OCI-LY3 (cell line): Measurements from ENCODE around the gene SUMF1.

Experiments used
- EZH2phosphoT487 ChIP-seq: fragments of 200-600 bp; shearing (Covaris generic); IDR thresholded peaks from 2 replicates; pipeline ENCODE4 v1.6.1; 2018; ENCODE audit warnings: antibody characterized with exemption, mixed run types, low read depth
- TF ChIP-seq, protein P1 (sequence below): fragments of 200-600, 300-600 bp; sonication (generic); IDR thresholded peaks from 2 replicates; pipeline ENCODE4 v1.5.1; 2014; ENCODE audit warnings: antibody characterized with exemption, low read length, low read depth

DNA sequence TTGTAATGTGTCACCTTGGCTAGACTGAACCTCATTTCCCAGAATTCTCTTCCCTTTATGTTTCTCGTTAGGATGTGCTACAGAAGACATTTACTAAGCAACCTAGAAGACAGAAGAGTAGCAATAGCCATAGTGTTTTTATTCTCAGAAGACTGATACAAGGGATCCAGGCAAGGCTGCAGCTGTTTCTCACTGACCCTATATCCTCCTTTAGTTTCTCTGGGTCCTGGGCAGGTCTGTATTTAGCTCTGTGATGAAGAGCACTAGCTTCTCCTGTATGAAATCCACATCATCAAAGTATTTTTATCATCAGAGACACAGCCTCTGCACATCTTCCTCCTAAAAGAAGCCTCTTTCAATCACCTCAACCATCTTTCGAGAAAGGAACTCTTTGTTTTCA is 72.5 kb downstream of the SUMF1 start:
- TF ChIP-seq, protein P1, sequence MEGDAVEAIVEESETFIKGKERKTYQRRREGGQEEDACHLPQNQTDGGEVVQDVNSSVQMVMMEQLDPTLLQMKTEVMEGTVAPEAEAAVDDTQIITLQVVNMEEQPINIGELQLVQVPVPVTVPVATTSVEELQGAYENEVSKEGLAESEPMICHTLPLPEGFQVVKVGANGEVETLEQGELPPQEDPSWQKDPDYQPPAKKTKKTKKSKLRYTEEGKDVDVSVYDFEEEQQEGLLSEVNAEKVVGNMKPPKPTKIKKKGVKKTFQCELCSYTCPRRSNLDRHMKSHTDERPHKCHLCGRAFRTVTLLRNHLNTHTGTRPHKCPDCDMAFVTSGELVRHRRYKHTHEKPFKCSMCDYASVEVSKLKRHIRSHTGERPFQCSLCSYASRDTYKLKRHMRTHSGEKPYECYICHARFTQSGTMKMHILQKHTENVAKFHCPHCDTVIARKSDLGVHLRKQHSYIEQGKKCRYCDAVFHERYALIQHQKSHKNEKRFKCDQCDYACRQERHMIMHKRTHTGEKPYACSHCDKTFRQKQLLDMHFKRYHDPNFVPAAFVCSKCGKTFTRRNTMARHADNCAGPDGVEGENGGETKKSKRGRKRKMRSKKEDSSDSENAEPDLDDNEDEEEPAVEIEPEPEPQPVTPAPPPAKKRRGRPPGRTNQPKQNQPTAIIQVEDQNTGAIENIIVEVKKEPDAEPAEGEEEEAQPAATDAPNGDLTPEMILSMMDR: no peak
- TF ChIP-seq EZH2phosphoT487: no peak
